Gastrocnemius medialis (tissue), 4 donors: ENCODE data around the gene RGP1.

Source experiments
- CTCF ChIP-seq, 5 experiments: fragments of 450-650 bp in 3 of 5; fragments of 200-600 bp in 2 of 5; sonication (generic) in 2 of 5; IDR thresholded peaks in 4 of 5; conservative IDR thresholded peaks in 1 of 5; 1 replicate in 4 of 5; 2 replicates in 1 of 5; pipeline ENCODE4 v1.5.1; 2016 to 2019; ENCODE audit warnings: antibody characterized with exemption in 5 of 5, mild to moderate bottlenecking in 3 of 5, moderate library complexity in 3 of 5
- POLR2A ChIP-seq, 2 donors: fragments of 450-650 bp; IDR thresholded peaks; one replicate each; pipeline ENCODE4 v1.6.1; 2017; ENCODE audit warnings: antibody characterized with exemption in 2 of 2, mild to moderate bottlenecking in 2 of 2, moderate library complexity in 2 of 2

- TF ChIP-seq CTCF (IDR thresholded peaks at IDR 0.05 in 4 of 5, conservative IDR thresholded peaks at IDR 0.05 in 1 of 5) = no peak
- TF ChIP-seq POLR2A (IDR thresholded peaks at IDR 0.05) = no peak
Observed at GRCh38 chr9:35790025-35790384, 40.9 kb downstream of the RGP1 start.
